Endothelial cell of umbilical vein (primary cell): Measurements from ENCODE around the gene LRP2.

Source experiments
- CTCF ChIP-seq, 2 donors: IDR thresholded peaks; 1 replicate in 1 of 2; 2 replicates in 1 of 2; pipeline ENCODE4 v1.5.1; 2011; ENCODE audit warnings: low read length in 2 of 2, mild to moderate bottlenecking in 2 of 2, moderate library complexity in 2 of 2, control low read depth in 1 of 2, inconsistent platforms in 1 of 2, low read depth in 1 of 2; ENCODE audit not compliant: insufficient read depth in 1 of 2; ENCODE audit errors: extremely low read depth in 1 of 2
- MAX ChIP-seq: IDR thresholded peaks from 2 replicates; pipeline ENCODE4 v1.6.1; 2011; ENCODE audit not compliant: insufficient read depth, insufficient read length

DNA sequence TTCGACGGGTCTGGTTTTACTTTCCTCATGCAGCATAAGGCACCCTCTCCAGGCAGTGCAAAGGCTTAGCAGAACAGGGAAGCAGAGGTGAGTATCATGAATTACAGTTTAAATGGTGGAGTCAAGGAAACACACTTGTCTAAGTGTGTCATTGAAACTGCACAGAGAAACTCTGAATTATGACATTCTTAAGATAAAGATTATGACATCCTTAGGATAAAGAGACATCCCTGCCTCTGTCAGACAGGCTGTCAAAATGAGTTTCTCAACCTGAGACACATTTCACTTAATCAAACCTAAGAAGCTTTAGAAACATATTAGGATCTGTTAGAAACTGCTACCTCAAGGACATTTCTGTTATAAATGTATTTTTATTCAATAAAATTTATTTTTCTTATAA is 179.8 kb downstream of the LRP2 start:
- no peak for TF ChIP-seq CTCF (IDR thresholded peaks at IDR 0.05; ENCODE audit: extremely low read depth in 1 of 2, insufficient read depth in 1 of 2, low read depth in 1 of 2, low read length in 2 of 2)
- no peak for TF ChIP-seq MAX
